Daoy (cell line): ENCODE measurements around the gene SLC17A4. TPM values are rescaled to one million over a fixed set of nuclear protein-coding genes. Genes with fewer than 3 reads are reported as not detected.
A peak's percentile ranks its signal among the peaks of the same experiment; 100 is the strongest.
"Not testable (repeated sequence)": the region's sequence is repeated elsewhere in the genome, so short reads cannot be mapped to it uniquely, and the experiment has no call there.

ENCODE experiments used
- DNase-seq: peaks from one replicate; pipeline ENCODE4 v3.0.0-alpha.2; 2015; ENCODE audit warnings: low read depth
- total RNA-seq: library from RNA; depleted of rRNA; stranded (reverse); fragments of >200 nt; shearing (Covaris generic); gene quantifications from 2 replicates; pipeline ENCODE4 v1.2.3, GENCODE V29; 2014

Gene SLC17A4
- total RNA-seq, 1 experiment from 2014 or later, result not detected

GRCh38 chr6:25748601-25749517 lies 5.7 kb upstream of the SLC17A4 start:
- not testable (repeated sequence) for DNase-seq

- DNase-seq, result no peak
Observed at GRCh38 chr6:25749837-25750236, 4.7 kb upstream of the SLC17A4 start.

DNA sequence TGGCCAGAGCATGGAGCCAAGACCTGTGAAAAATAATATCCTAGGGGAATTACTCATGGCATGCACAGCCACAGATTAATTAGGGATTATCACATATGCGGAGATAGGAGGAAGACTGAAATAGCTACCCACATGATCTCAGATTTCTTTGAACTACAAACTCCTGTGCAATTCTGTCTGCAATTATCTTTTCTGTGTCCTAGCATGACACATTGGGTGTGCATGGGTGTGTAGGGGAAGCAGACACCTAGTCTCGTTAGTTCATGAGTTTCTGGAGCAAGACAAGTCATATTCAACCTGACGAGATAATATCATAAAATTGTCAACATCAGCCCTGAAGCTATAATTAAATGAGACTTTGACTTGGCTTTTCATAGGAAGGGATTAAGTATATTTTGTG lies 3.6 kb upstream of the SLC17A4 start:
- DNase-seq, result no peak

GRCh38 chr6:25753079-25753478 lies 1.5 kb upstream of the SLC17A4 start:
- DNase-seq, result no peak

GRCh38 chr6:25755483-25755882 lies 941 bp downstream of the SLC17A4 start:
- DNase-seq, result no peak

DNA sequence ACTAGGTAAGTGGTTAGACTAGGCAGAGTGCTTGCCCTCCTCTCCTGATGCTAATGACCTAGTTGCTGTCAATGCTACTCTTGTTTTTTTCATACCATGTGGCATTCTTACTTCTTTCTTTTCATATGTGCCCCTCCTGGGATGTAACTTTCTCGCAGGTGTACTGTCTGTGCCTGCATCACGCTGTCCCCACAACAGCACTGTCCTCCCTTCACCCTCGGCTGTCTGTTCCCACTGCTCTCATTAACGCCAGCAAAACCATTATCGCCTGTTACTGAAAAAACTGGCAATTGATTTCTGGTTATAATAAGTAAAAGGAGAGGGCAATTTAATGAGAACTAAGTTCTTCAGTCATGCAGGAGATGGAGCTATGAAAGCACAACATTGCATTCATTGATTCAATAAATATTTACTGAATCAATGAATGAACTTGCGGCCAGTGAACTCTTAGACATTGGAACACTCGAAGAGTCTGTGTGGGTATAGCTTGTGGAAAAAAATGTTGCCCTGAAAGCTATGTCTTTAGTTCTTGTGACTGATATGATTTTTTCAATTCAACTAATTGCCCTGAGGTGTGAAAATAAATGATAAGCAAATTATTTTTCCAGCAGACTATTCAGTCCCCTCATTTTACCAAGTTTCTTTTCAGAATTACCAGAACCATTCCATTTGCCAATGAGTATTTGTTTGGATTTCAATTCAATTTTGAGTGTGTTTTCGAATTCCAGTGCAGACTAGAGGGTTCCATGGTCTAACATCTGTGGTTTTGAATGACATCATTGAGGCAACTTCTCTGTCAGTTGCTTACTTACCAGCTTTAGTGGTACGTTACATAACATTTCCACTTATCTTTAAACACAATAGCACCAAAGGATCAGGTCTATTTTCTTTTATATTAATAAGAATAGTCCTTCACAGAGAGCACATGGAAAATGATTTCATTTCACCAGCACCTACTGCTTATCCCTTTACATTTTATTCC lies 2.1 kb downstream of the SLC17A4 start:
- DNase-seq, result no peak

DNA sequence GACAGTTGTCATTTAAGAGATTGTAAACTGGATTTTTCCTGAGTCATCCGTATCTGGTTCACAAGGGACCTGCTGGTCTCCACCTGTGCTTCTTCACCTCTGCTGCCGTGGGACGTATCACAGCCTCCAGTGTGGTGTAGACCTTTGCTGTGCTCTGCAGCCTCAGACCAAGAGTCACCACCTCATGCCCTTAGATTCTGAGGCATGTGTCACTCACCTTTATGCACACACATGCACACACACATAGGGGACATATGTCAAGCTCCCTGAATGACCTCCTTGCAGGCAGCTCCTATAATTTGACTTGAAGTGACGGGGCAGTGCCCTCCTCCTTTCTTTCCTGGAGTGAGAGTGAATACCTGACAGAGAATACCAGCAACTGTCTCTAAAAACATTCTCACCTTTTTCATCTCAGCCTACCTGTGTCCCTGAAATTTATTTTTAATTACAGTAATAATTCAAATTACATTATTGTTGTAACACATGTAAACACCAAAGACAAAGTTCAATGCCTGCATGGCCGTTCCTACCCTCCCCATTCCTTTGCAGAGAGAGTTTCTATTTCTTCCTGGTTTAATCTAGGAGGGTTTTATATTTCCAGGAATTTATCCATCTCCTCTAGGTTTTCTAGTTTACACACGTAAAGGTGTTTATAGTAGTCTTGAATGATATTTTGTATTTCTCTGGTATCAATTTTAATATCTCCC lies 3.5 kb downstream of the SLC17A4 start:
- no peak for DNase-seq

DNA sequence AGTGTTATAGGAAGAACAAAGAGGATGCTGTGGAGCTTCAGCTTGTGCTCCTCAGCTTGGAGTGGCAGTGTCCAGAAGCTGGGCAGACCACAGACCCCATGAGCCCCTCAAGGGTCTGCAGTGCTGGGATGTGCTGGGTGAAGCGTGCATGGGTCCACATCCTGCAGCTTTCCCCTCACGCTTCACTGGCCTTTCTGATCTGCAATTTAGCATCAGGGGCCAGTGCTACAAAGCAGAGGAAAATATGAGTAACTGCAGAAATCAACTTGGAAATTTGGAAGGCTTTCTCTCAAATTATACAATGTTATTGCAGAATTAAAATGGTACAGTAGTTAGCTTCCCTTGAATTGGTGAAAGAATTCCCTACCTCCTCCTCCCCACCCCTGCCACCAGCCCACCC lies 10.1 kb downstream of the SLC17A4 start:
- DNase-seq, result no peak

DNA sequence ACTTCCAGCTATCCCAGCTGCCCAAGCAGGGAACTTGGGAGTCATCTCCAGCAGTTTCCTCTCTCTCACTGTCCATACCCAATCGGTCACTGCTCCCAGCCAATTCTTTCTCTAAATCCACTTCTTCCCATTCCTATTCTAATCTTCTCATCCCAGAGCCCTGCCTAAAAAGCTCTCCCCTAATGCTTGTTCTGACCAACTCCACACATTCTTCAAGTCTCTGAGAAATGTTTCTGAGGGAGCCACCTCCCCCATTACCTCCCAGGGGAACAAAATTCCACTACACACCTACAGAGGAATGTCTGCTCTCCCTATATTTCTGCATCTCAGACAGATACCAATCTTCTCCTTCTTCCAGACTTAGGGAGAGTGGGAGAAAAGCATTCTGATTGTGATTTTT lies 14.0 kb downstream of the SLC17A4 start:
- no peak for DNase-seq

- DNase-seq, result peak; percentile 27
Observed at GRCh38 chr6:25769983-25770382, 15.4 kb downstream of the SLC17A4 start.

DNA sequence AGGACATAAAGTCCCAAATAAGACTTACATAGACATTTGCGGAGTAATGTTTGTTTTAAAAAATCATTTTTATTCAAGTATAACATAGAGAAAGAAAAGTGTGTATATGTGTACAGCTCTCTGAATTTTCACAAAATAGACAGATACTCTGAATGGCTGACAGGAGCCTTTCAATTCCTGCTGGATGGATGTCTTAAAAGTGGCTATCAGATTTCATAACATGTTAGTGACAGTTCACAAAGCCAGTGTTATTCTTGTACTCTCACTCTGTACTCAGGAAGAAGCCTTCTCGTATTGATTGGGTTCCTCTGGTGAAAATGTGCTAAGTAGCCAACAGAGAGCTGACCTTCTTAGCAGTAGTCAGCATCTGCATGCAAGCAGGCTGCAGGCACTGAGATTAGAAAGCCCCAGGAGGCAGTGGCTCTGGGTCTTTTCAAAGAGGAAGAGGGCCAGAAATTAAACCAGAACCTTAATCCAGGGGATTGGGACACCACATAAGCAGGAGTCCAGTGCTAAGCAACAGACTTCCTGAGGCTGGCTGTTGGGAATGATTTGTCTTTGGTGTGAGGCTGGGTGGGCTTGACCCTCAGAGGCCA lies 19.7 kb downstream of the SLC17A4 start:
- DNase-seq, result no peak

DNA sequence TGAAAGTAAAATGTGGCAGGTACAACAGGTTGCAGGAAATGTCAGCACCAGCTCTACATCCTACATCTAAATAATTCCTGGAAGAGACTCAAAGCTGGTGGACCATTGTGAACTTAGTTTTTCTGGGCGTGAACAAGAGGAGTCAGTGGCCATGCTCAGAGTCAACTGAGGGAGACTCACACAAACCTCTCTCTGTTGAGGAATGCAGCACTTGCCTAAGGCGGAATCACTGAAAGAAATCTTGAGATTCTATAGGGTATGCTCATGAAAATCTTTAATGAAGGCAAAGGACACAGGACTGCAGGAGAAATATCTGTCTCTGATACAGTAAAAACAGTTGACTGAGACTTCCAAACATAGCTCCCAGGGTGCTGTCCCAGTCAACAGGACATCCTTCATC lies 22.5 kb downstream of the SLC17A4 start:
- no peak for DNase-seq

DNA sequence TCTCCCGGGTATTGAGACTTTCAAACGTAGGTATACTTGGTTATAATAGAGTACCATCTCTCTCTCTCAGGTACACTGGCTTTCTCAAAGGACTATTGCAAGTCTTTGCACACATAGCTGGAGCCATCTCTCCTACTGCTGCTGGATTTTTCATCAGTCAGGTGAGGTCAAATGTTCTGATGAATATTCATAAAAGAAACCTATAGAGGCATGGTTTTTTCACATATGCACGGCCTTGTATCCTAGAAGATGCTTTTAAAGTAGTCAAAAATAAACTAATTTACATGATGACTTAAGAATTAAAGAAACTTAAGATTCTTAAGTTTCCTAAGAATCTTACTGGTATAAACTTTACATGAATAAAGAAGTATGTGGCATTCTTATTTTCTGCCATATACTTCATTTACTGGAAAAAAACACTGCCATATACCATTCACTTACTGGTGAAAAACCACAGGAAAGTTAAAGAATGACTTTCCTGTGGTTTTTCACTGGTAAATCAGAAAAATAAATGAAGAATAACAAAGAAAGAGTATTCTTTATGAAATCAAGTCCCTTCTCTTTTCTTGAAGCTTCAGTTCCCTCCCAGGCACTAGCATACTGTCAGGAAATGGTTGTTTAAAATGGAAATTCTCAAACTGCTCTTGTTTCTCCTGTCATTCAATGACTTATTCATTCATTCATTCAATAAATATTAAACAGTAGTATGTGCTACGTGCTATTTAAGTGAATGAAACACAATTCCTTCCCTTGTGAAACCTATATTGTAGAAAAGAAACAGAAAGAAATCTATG lies 23.5 kb downstream of the SLC17A4 start:
- DNase-seq, result no peak

GRCh38 chr6:25781134-25781533 lies 26.6 kb downstream of the SLC17A4 start:
- DNase-seq, result no peak

GRCh38 chr6:25787428-25787827 lies 32.9 kb downstream of the SLC17A4 start:
- no peak for DNase-seq

GRCh38 chr6:25788305-25788922 lies 33.9 kb downstream of the SLC17A4 start:
- peak; percentile 67 for DNase-seq

DNA sequence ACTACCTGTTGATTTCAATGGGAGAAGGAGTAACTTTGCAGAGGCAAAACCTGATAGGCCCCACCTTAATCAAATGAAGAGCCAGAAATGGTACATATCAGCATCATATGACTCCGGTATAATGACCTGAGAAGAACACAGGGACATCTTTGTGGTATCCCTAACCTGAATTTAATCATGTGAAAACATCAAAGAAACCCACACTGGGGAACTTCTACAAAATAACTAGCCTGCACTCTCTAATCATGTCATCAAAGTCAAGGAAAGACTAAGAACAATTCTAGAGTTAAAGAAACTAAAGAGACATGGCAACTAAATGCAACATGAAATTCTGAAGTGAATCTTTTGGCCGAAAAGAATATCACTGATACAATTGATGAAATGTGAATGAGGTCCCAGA lies 34.9 kb downstream of the SLC17A4 start:
- DNase-seq, result no peak

GRCh38 chr6:25792016-25792415 lies 37.5 kb downstream of the SLC17A4 start:
- no peak for DNase-seq

DNA sequence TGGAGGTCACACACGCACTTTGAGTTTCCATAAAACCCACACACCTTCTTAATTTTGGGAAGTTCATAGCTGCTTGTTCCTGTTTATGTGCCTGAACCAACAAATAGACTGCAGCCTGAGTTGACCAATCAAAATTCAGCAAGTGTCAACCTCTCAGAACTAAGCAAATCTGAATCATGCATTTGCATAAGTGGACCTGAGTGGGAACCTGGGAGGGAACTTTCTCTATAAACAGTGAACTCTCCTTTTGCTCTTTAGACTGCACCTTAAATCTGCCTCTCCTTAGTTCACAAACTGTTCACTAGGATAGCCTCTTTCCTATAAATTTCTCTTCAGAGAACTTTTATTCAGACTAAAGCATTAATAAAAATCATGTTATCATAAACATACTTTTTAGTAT lies 39.4 kb downstream of the SLC17A4 start:
- DNase-seq, result no peak

- no peak for DNase-seq
Observed at GRCh38 chr6:25794784-25795183, 40.2 kb downstream of the SLC17A4 start.
